MCF 10A (cell line): ENCODE measurements around the gene SMARCD1. TPM values are rescaled to one million over a fixed set of nuclear protein-coding genes. Genes with fewer than 3 reads are reported as not detected.

Source experiments
- BruUV-seq: library from RNA; stranded (reverse); fragments of 400-500 nt; replicated peaks from 2 replicates; lab custom pipeline; 2021; lab: Mats Ljungman, UMichigan
- CTCF ChIA-PET: fragments of 300-600 bp; sonication (Branson Sonifier 250); formaldehyde crosslinking; extraction: SDS; loops from one replicate; lab custom pipeline; 2021; ENCODE audit warnings: antibody characterized with exemption, inconsistent platforms; lab: Yijun Ruan, JAX
- POLR2A ChIA-PET: fragments of 300-600, 350-650 bp; sonication (Branson Sonifier 250); formaldehyde crosslinking; extraction: SDS; loops from one replicate; lab custom pipeline; 2020; ENCODE audit warnings: antibody characterized with exemption, inconsistent platforms; lab: Yijun Ruan, JAX
- DNase-seq: peaks from one replicate; pipeline ENCODE4 v3.0.0-alpha.2; 2018; ENCODE audit not compliant: unreplicated experiment
- H3K27ac Mint-ChIP-seq: one replicate; pipeline ENCODE4 v1.8.0; 2022; ENCODE audit warnings: mild to moderate bottlenecking, low read depth, mixed read lengths; ENCODE audit not compliant: unreplicated experiment
- H3K27me3 Mint-ChIP-seq: one replicate; pipeline ENCODE4 v1.8.0; 2022; ENCODE audit warnings: mixed read lengths; ENCODE audit not compliant: insufficient read depth, unreplicated experiment
- H3K36me3 Mint-ChIP-seq: one replicate; pipeline ENCODE4 v1.8.0; 2022; ENCODE audit warnings: mild to moderate bottlenecking, moderate library complexity, mixed read lengths; ENCODE audit not compliant: insufficient read depth, unreplicated experiment
- H3K4me1 Mint-ChIP-seq: one replicate; pipeline ENCODE4 v1.8.0; 2022; ENCODE audit warnings: mixed read lengths; ENCODE audit not compliant: insufficient read depth, unreplicated experiment
- H3K4me3 Mint-ChIP-seq: one replicate; pipeline ENCODE4 v1.8.0; 2022; ENCODE audit warnings: mild to moderate bottlenecking, moderate library complexity, mixed read lengths; ENCODE audit not compliant: unreplicated experiment
- H3K9me3 Mint-ChIP-seq: one replicate; pipeline ENCODE4 v1.8.0; 2022; ENCODE audit warnings: mixed read lengths; ENCODE audit not compliant: unreplicated experiment
- intact Hi-C: fragments of 100-400 bp; cut with micrococcal nuclease; formaldehyde crosslinking; loops from 2 replicates; pipeline ENCODE4 v1.14.1; 2022
- total RNA-seq: library from RNA; stranded (reverse); gene quantifications from 2 replicates; pipeline ENCODE4 v1.2.3, GENCODE V29; 2022
- TF ChIP-seq, protein P1 (sequence below): fragments of 200-600 bp; IDR thresholded peaks from one replicate; pipeline ENCODE4 v1.8.0; 2022; ENCODE audit warnings: antibody characterized with exemption, mild to moderate bottlenecking; ENCODE audit not compliant: unreplicated experiment

The SMARCD1 gene
- total RNA-seq, 1 experiment from 2014 or later: 58.7 TPM

GRCh38 chr12:50042693-50043092 lies 42.4 kb upstream of the SMARCD1 start:
- ChIA-PET POLR2A (no interaction called here), CTCF (interaction anchor here (0.6 to 4.0 kb wide), 3 partner anchors 11 to 75 kb away, joined by 3 to 22 read pairs (median 4); no protein-coding TSS in a partner anchor)
- Mint-ChIP-seq H3K4me1 (peaks cover 7% of the 10 kb centered on the region), H3K27ac (no peak overlapping the region), H3K9me3 (no peaks in the 10 kb centered on the region), H3K4me3 (no peak overlapping the region), H3K36me3 (no peaks in the 10 kb centered on the region), H3K27me3 (no peaks in the 10 kb centered on the region)
- intact Hi-C loops: no loop called here
- DNase-seq: no peak
- TF ChIP-seq, protein P1, sequence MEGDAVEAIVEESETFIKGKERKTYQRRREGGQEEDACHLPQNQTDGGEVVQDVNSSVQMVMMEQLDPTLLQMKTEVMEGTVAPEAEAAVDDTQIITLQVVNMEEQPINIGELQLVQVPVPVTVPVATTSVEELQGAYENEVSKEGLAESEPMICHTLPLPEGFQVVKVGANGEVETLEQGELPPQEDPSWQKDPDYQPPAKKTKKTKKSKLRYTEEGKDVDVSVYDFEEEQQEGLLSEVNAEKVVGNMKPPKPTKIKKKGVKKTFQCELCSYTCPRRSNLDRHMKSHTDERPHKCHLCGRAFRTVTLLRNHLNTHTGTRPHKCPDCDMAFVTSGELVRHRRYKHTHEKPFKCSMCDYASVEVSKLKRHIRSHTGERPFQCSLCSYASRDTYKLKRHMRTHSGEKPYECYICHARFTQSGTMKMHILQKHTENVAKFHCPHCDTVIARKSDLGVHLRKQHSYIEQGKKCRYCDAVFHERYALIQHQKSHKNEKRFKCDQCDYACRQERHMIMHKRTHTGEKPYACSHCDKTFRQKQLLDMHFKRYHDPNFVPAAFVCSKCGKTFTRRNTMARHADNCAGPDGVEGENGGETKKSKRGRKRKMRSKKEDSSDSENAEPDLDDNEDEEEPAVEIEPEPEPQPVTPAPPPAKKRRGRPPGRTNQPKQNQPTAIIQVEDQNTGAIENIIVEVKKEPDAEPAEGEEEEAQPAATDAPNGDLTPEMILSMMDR: no peak
- no TSS peak for BruUV-seq

DNA sequence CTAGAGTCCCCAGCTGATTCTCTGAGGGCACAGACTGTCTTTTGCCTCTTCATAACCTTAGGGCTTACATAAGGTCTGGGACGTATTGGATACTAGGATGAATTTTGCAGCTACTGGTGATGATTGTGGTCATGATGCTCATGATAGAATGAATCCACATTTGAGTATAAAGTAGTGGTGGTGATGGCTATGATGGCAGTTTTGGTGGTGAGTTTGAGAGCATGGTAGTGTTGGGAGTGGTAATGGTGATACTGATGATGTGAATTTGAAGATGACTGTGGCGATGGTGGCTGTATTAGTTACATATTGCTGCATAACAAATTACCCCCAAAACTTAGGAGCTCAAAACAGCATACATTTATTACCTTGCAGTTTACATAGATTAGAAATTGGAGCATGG lies 41.8 kb upstream of the SMARCD1 start:
- Mint-ChIP-seq H3K27me3 (no peaks in the 10 kb centered on the region), H3K4me3 (no peak overlapping the region), H3K4me1 (peaks cover 7% of the 10 kb centered on the region), H3K36me3 (no peaks in the 10 kb centered on the region), H3K27ac (no peak overlapping the region), H3K9me3 (no peaks in the 10 kb centered on the region)
- TF ChIP-seq, protein P1: no peak
- intact Hi-C loops: no loop called here
- BruUV-seq: no TSS peak
- ChIA-PET POLR2A (no interaction called here), CTCF (interaction anchor here (0.5 to 4.0 kb wide), 3 partner anchors 12 to 175 kb away, joined by 4 to 22 read pairs (median 4); no protein-coding TSS in a partner anchor)
- no peak for DNase-seq

- TF ChIP-seq, protein P1: no peak
- intact Hi-C loops: no loop called here
These were observed 41.3 kb upstream of the SMARCD1 start for GRCh38 chr12:50043854-50044253.

DNA sequence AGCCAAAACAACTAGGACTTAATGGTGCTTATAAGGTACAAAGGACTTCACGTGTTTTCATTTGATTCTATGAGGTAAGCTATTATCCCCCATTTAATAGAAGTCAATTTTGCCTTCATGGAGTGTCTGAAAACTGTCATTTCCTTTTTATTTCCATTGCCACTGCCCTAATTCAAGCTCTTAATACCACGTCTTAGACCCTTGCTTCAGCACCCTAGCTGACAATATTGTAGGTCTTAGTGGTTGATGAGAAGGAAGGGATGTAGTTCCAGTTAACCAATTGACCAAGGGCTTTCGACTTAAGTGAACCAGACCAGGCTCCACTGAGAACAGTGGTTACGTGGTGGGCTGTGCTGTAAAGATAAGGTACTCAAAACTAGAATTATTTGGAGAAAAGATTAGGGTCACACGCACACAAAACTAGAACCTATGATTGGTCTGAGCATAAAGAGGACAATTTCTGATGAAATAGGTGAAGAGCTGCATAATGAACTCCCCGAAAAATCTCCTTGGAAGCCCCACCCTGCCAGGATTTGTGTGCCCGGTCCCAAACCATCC lies 37.4 kb upstream of the SMARCD1 start:
- no peaks in the 10 kb centered on the region for H3K4me1 Mint-ChIP-seq
- intact Hi-C loops: no loop called here
- no peaks in the 10 kb centered on the region for H3K9me3 Mint-ChIP-seq
- no peak for DNase-seq
- H3K36me3 Mint-ChIP-seq: no peaks in the 10 kb centered on the region
- ChIA-PET CTCF (interaction anchor here (2.1 kb wide), 1 partner anchor 10 kb away, joined by 6 read pairs; no protein-coding TSS in a partner anchor), POLR2A (interaction anchor here (0.7 kb wide), 1 partner anchor 12 kb away, joined by 3 read pairs; no protein-coding TSS in a partner anchor)
- H3K27me3 Mint-ChIP-seq: peaks cover 30% of the 10 kb centered on the region
- no peak overlapping the region for H3K4me3 Mint-ChIP-seq
- BruUV-seq: no TSS peak
- no peak overlapping the region for H3K27ac Mint-ChIP-seq
- TF ChIP-seq, protein P1: no peak

More at GRCh38 chr12:50043854-50044253, 41.3 kb upstream of the SMARCD1 start:
- H3K4me1 Mint-ChIP-seq: peaks cover 7% of the 10 kb centered on the region
- CTCF ChIA-PET: interaction anchor here (0.8 to 4.0 kb wide), 2 partner anchors 11 to 27 kb away, joined by 3 to 22 read pairs; no protein-coding TSS in a partner anchor
- no peak overlapping the region for H3K27ac Mint-ChIP-seq
- no peaks in the 10 kb centered on the region for H3K36me3 Mint-ChIP-seq
- no peak for DNase-seq
- H3K4me3 Mint-ChIP-seq: no peak overlapping the region
- POLR2A ChIA-PET: no interaction called here
- no TSS peak for BruUV-seq
- H3K27me3 Mint-ChIP-seq: no peaks in the 10 kb centered on the region
- no peaks in the 10 kb centered on the region for H3K9me3 Mint-ChIP-seq
